H1 (cell line): ENCODE data around the gene GMPPA. TPM values are rescaled to one million over a fixed set of nuclear protein-coding genes. Genes with fewer than 3 reads are reported as not detected.

Experiments
- CTCF ChIA-PET: fragments of 300-600 bp; sonication (Branson Sonifier 250); formaldehyde crosslinking; loops from one replicate; lab custom pipeline; 2021; ENCODE audit not compliant: partially characterized antibody; lab: Charles Lee
- POLR2A ChIA-PET: fragments of 300-600 bp; sonication (Branson Sonifier 250); formaldehyde crosslinking; loops from one replicate; lab custom pipeline; 2021; ENCODE audit warnings: inconsistent platforms; ENCODE audit not compliant: partially characterized antibody; lab: Charles Lee
- DNase-seq, 2 experiments: peaks; one replicate each; pipeline versions ENCODE4 v3.0.0 to v3.0.0-alpha.2; 2010 to 2022; ENCODE audit warnings: low spot score in 2 of 2, low read depth in 1 of 2, mixed read lengths in 1 of 2
- FAIRE-seq: peaks from 2 replicates; lab custom pipeline; 2011; peaks lifted over from hg19 to GRCh38; lab: Jason Lieb, UNC
- H2AFZ ChIP-seq: 2 replicates; pipeline ENCODE4 v1.8.1; 2012; ENCODE audit warnings: low read length, inconsistent platforms
- H2AK5ac ChIP-seq: 2 replicates; pipeline ENCODE4 v1.6.1; 2013; ENCODE audit warnings: low read depth, low read length
- H2BK120ac ChIP-seq: replicated peaks from 2 replicates; pipeline ENCODE3; 2013; ENCODE audit warnings: low read depth, low read length, inconsistent platforms
- H2BK12ac ChIP-seq: 2 replicates; pipeline ENCODE4 v1.6.1; 2013; ENCODE audit warnings: low read depth, low read length
- H2BK15ac ChIP-seq: 2 replicates; pipeline ENCODE4 v1.6.1; 2013; ENCODE audit warnings: low read length
- H2BK20ac ChIP-seq: 2 replicates; pipeline ENCODE4 v1.6.1; 2013; ENCODE audit warnings: low read length
- H2BK5ac ChIP-seq: 2 replicates; pipeline ENCODE4 v1.6.1; 2013; ENCODE audit warnings: low read depth, low read length
- H3K14ac ChIP-seq: 2 replicates; pipeline ENCODE4 v1.6.1; 2013; ENCODE audit warnings: inconsistent platforms; ENCODE audit not compliant: insufficient read length
- H3K18ac ChIP-seq: 2 replicates; pipeline ENCODE4 v1.6.1; 2013; ENCODE audit warnings: low read length; ENCODE audit errors: extremely low read depth
- H3K23ac ChIP-seq: 2 replicates; pipeline ENCODE4 v1.6.1; 2013; ENCODE audit warnings: inconsistent platforms; ENCODE audit not compliant: insufficient read length
- H3K23me2 ChIP-seq: 2 replicates; pipeline ENCODE4 v1.6.1; 2013; ENCODE audit warnings: low read depth, low read length
- H3K27ac ChIP-seq: 2 replicates; pipeline ENCODE4 v1.6.1; 2011; ENCODE audit warnings: low read depth, low read length, inconsistent platforms
- H3K27me3 ChIP-seq, 4 experiments: replicated peaks in 1 of 4; 1 replicate in 1 of 4; 2 replicates in 3 of 4; pipeline versions ENCODE4 v1.6.1 to v1.8.1; 2011 to 2013; ENCODE audit warnings: low read length in 3 of 4, mild to moderate bottlenecking in 3 of 4, inconsistent platforms in 2 of 4, mixed read lengths in 2 of 4, moderate library complexity in 1 of 4; ENCODE audit not compliant: control insufficient read depth in 3 of 4, insufficient read depth in 3 of 4; ENCODE audit errors: extremely low read depth in 1 of 4
- H3K36me3 ChIP-seq, 4 experiments: 2 replicates each; pipeline versions ENCODE4 v1.6.1 to v1.8.1; 2011 to 2013; ENCODE audit warnings: mild to moderate bottlenecking in 4 of 4, low read length in 3 of 4, moderate library complexity in 2 of 4, control low read depth in 1 of 4, inconsistent platforms in 1 of 4; ENCODE audit not compliant: insufficient read depth in 4 of 4, control insufficient read depth in 2 of 4
- H3K4ac ChIP-seq: replicated peaks from 2 replicates; pipeline ENCODE3; 2013; ENCODE audit warnings: low read length, low read depth, mixed read lengths, inconsistent platforms; ENCODE audit not compliant: insufficient read length
- H3K4me1 ChIP-seq, 4 experiments: replicated peaks in 1 of 4; 1 replicate in 1 of 4; 2 replicates in 3 of 4; pipeline versions ENCODE4 v1.6.1 to v1.8.1; 2011 to 2013; ENCODE audit warnings: low read length in 3 of 4, inconsistent platforms in 2 of 4, mixed read lengths in 1 of 4; ENCODE audit not compliant: insufficient read depth in 4 of 4, control insufficient read depth in 3 of 4
- H3K4me2 ChIP-seq, 2 experiments: 2 replicates each; pipeline versions ENCODE4 v1.6.1 to v1.8.1; 2011 to 2013; ENCODE audit warnings: low read depth in 2 of 2, low read length in 2 of 2, control low read depth in 1 of 2, inconsistent platforms in 1 of 2, mild to moderate bottlenecking in 1 of 2; ENCODE audit not compliant: insufficient read depth in 1 of 2
- H3K4me3 ChIP-seq, 4 experiments: fragments of 200-600, 300-600 bp in 1 of 4; sonication (generic), shearing (Covaris generic), sonication (Bioruptor Twin) in 1 of 4; 2 replicates each; pipeline versions ENCODE4 v1.5.1 to v1.8.1; 2011 to 2016; ENCODE audit warnings: low read length in 4 of 4, low read depth in 3 of 4, control low read depth in 2 of 4, inconsistent platforms in 2 of 4, mild to moderate bottlenecking in 2 of 4, mixed read lengths in 1 of 4, moderate library complexity in 1 of 4; ENCODE audit not compliant: insufficient read depth in 2 of 4; ENCODE audit errors: extremely low read depth in 1 of 4
- H3K56ac ChIP-seq: replicated peaks from 2 replicates; pipeline ENCODE3; 2013; ENCODE audit warnings: low read depth, mild to moderate bottlenecking, mixed read lengths, low read length, inconsistent platforms; ENCODE audit not compliant: insufficient read length
- H3K79me1 ChIP-seq: 2 replicates; pipeline ENCODE4 v1.6.1; 2013; ENCODE audit warnings: low read depth, low read length, control low read depth
- H3K79me2 ChIP-seq, 2 experiments: 2 replicates each; pipeline versions ENCODE4 v1.6.1 to v1.8.1; 2012 to 2013; ENCODE audit warnings: low read length in 2 of 2, mild to moderate bottlenecking in 2 of 2, inconsistent platforms in 1 of 2; ENCODE audit not compliant: insufficient read depth in 2 of 2, control insufficient read depth in 1 of 2
- H3K9ac ChIP-seq, 4 experiments: replicated peaks in 1 of 4; 1 replicate in 1 of 4; 2 replicates in 3 of 4; pipeline versions ENCODE4 v1.6.1 to v1.8.1; 2011 to 2013; ENCODE audit warnings: low read depth in 3 of 4, low read length in 3 of 4, control low read depth in 2 of 4, mild to moderate bottlenecking in 2 of 4, moderate library complexity in 2 of 4, inconsistent platforms in 1 of 4; ENCODE audit errors: extremely low read depth in 1 of 4
- H3K9me3 ChIP-seq, 2 experiments: 2 replicates each; pipeline versions ENCODE4 v1.6.1 to v1.8.1; 2012 to 2013; ENCODE audit warnings: mild to moderate bottlenecking in 2 of 2, moderate library complexity in 2 of 2, control low read depth in 1 of 2, inconsistent platforms in 1 of 2, low read depth in 1 of 2, low read length in 1 of 2, mixed read lengths in 1 of 2; ENCODE audit not compliant: insufficient read depth in 2 of 2
- H4K20me1 ChIP-seq, 2 experiments: replicated peaks in 1 of 2; 2 replicates each; pipeline versions ENCODE3 to v1.8.1; 2011 to 2013; ENCODE audit warnings: inconsistent platforms in 2 of 2, low read length in 2 of 2, mild to moderate bottlenecking in 1 of 2; ENCODE audit not compliant: insufficient read depth in 2 of 2, control insufficient read depth in 1 of 2
- H4K5ac ChIP-seq: 2 replicates; pipeline ENCODE4 v1.6.1; 2013; ENCODE audit warnings: low read length, low read depth, mixed read lengths, inconsistent platforms; ENCODE audit not compliant: insufficient read length
- H4K8ac ChIP-seq: 2 replicates; pipeline ENCODE4 v1.8.0; 2013; ENCODE audit warnings: mild to moderate bottlenecking, moderate library complexity, low read length, inconsistent platforms; ENCODE audit not compliant: insufficient read depth; ENCODE audit errors: extremely low read depth
- H4K91ac ChIP-seq: replicated peaks from 2 replicates; pipeline ENCODE3; 2013; ENCODE audit warnings: low read length, mixed read lengths, inconsistent platforms; ENCODE audit not compliant: insufficient read length
- BACH1 ChIP-seq: IDR thresholded peaks from 2 replicates; pipeline ENCODE4 v1.6.1; 2012; ENCODE audit warnings: low read length, improper control_type of control experiment
- KDM4A ChIP-seq: IDR thresholded peaks from one replicate; pipeline ENCODE4 v1.7.1; 2012; ENCODE audit warnings: low read depth, mild to moderate bottlenecking, moderate library complexity, low read length, inconsistent platforms; ENCODE audit not compliant: severe bottlenecking
- KDM5A ChIP-seq: fragments of 200-600 bp; IDR thresholded peaks from 2 replicates; pipeline ENCODE4 v1.7.1; 2012; ENCODE audit warnings: mild to moderate bottlenecking, low read length, inconsistent platforms, mixed read lengths
- SP2 ChIP-seq: IDR thresholded peaks from 2 replicates; pipeline ENCODE4 v1.6.1; 2012; ENCODE audit warnings: mild to moderate bottlenecking, low read length, inconsistent platforms
- TAF7 ChIP-seq: optimal IDR thresholded peaks from 2 replicates; pipeline ENCODE3; 2011; ENCODE audit warnings: low read depth, mild to moderate bottlenecking, inconsistent platforms, low read length, moderate library complexity, borderline replicate concordance
- TEAD4 ChIP-seq: IDR thresholded peaks from 2 replicates; pipeline ENCODE4 v1.6.1; 2012; ENCODE audit warnings: low read depth, low read length, inconsistent platforms, mixed read lengths
- WGBS, 2 experiments: shearing (Covaris generic) in 1 of 2; methylation state at CpG; one replicate each; pipeline versions ENCODE4 v1.1.6 to v1.1.7; 2013 to 2015; ENCODE audit warnings: low lambda C conversion rate in 2 of 2, mixed read lengths in 2 of 2, inconsistent platforms in 1 of 2, low coverage in 1 of 2, missing lambda C conversion rate in 1 of 2; ENCODE audit not compliant: insufficient replicate concordance in 2 of 2, insufficient coverage in 1 of 2, insufficient read length in 1 of 2; ENCODE audit errors: extremely low coverage in 1 of 2, missing lambda C conversion rate in 1 of 2; 5-methylcytosine and 5-hydroxymethylcytosine counted together
- polyA plus RNA-seq, 7 experiments: library from polyadenylated mRNA; depleted of rRNA in 3 of 7; stranded (reverse) in 5 of 7; unstranded in 2 of 7; fragments of >200 nt in 5 of 7; fragments of 200-250 nt in 2 of 7; gene quantifications; 1 replicate in 5 of 7; 2 replicates in 1 of 7; 4 replicates in 1 of 7; pipeline versions ENCODE4 v1.2.1 to v1.2.3, GENCODE V29; 2011 to 2013; ENCODE audit warnings: missing spikeins in 2 of 7, mixed read lengths in 2 of 7
- total RNA-seq: library from RNA; stranded (reverse); fragmentation: NEBNext Ultra II Directional; extraction: Animal tissue kit (Norgen Biotek cat#: 25700); gene quantifications from 2 replicates; pipeline ENCODE4 v1.2.1, GENCODE V29; 2021
- TF ChIP-seq, protein P1 (sequence below): IDR thresholded peaks from 2 replicates; pipeline ENCODE4 v1.6.1; 2012; ENCODE audit warnings: inconsistent platforms

Gene GMPPA
- total and polyA plus RNA-seq, 2 of the 8 experiments (the other 6 are each of a cell fraction or from before 2014, with no cell fraction given): 34.3 to 98.8 TPM

DNA sequence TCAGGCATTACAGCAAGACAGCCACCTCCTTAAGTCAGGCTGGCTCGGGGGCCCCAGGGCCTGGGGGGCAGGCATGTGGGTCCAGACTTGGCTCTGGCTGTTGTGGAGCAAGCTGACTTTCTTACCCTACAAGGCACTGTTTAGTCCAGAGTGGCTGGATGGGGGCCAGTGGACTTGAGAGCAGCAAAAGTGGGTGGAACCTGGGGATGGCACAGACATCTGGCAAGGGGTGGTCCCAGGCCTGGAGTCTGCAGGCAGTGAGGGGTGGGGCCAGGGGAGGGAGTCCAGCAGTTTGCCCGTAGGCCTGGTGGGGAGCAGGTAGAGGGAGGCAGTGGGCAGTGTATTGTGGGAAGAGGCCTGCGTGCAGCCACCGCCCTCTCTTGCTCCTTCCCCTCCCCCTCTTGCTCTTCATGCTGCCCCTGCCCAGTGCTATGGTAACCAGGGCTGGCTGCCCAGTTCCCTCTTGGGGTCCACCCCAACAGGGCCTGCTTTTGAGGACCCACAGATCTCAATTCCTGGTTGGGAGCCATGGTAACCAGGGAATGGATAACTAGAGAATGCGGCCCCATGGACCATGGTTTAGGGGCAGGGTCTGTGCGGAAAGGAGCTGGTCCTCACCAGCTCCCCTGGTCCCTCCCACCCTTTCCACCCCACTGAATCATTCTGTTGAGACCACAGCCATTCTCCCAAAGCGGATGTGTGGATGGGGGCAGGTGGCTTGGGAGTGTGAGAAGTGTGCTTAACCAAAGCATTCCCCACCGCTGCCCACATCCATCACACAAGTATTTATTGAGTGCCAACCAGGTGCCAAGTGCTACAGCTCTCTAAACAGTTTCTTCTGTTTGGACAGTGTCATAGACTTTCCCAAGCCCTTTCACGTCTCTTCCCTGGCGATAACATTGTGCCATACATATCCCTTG is 44.8 kb upstream of the GMPPA start:
- no peaks in the 10 kb centered on the region for H3K79me1 ChIP-seq
- no peak overlapping the region for H3K14ac ChIP-seq
- no peak overlapping the region for H2BK20ac ChIP-seq
- no peak overlapping the region for H3K23ac ChIP-seq
- no peak overlapping the region; the same call in 1 of the 2 replicates for H4K8ac ChIP-seq
- peaks cover 0 to 5% (median 4%) of the 10 kb centered on the region in 4 experiments; a peak in 4 of 7 replicates for H3K27me3 ChIP-seq
- H4K5ac ChIP-seq: no peak overlapping the region
- FAIRE-seq (no peak), DNase-seq (no peak)
- POLR2A ChIA-PET: interaction anchor here (0.8 to 1.7 kb wide), 5 partner anchors 10 to 30 kb away, joined by 3 to 5 read pairs (median 3); no protein-coding TSS in a partner anchor
- H3K4me3 ChIP-seq: no peak overlapping the region
- H3K56ac ChIP-seq: no peak overlapping the region
- no peak overlapping the region for H3K4ac ChIP-seq
- WGBS, 2 experiments: 93% methylated on average over 7 of the region's 10 CpGs; no CpG with 5 or more reads in 1 of the 2 experiments
- H2AK5ac ChIP-seq: no peak overlapping the region
- peak overlapping the region; percentile 32; the same call in 1 of the 2 replicates for H3K18ac ChIP-seq
- no peak overlapping the region for H3K4me2 ChIP-seq
- H4K20me1 ChIP-seq: peaks cover 2 to 5% of the 10 kb centered on the region in 2 experiments
- H4K91ac ChIP-seq: no peak overlapping the region
- no peak overlapping the region for H2BK15ac ChIP-seq
- H3K79me2 ChIP-seq: no peaks in the 10 kb centered on the region
- no peak overlapping the region for H2BK12ac ChIP-seq
- no peaks in the 10 kb centered on the region for H3K9me3 ChIP-seq
- no peak overlapping the region for H2AFZ ChIP-seq
- H2BK5ac ChIP-seq: no peak overlapping the region
- no peak overlapping the region for H3K9ac ChIP-seq
- H3K27ac ChIP-seq: no peak overlapping the region
- TF ChIP-seq, protein P1, sequence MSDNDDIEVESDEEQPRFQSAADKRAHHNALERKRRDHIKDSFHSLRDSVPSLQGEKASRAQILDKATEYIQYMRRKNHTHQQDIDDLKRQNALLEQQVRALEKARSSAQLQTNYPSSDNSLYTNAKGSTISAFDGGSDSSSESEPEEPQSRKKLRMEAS: no peak
- no peak for TF ChIP-seq SP2
- no peak for TF ChIP-seq KDM5A
- TF ChIP-seq KDM4A: no peak
- no peak for TF ChIP-seq TEAD4
- TF ChIP-seq TAF7: no peak
- TF ChIP-seq BACH1: no peak
- TF ChIP-seq, all 59 proteins: peak for 0
- CTCF ChIA-PET: interaction anchor here (0.7 to 113.1 kb wide), 8 partner anchors 4 to 436 kb away, joined by 3 to 7248 read pairs (median 24); partner anchors contain the start of genes ASIC4, CHPF, DES and GMPPA
- no peak overlapping the region for H2BK120ac ChIP-seq
- no peaks in the 10 kb centered on the region for H3K36me3 ChIP-seq
- H3K4me1 ChIP-seq: peaks cover 0 to 19% (median 3%) of the 10 kb centered on the region in 4 experiments; a peak in 5 of 7 replicates
- no peaks in the 10 kb centered on the region for H3K23me2 ChIP-seq
